ENCODE measurements around the gene UNC5C.

- TF ChIP-seq EP300 (IDR thresholded peaks at IDR 0.05) (no peak), POLR2A (IDR thresholded peaks at IDR 0.05; ENCODE audit: low read depth) (no peak)
Observed at GRCh38 chr4:95478679-95479078, 70.1 kb downstream of the UNC5C start.
